GM18861 (cell line): Measurements from ENCODE around the gene NCOA7.
A peak's percentile ranks its signal among the peaks of the same experiment; 100 is the strongest.
"Not testable (repeated sequence)": the region's sequence is repeated elsewhere in the genome, so short reads cannot be mapped to it uniquely, and the experiment has no call there.

Experiments used
- ATAC-seq: cut with Tn5 transposase; IDR thresholded peaks from one replicate; pipeline ENCODE4 v1.9.1; 2021; ENCODE audit not compliant: unreplicated experiment

NCOA7 gene

DNA sequence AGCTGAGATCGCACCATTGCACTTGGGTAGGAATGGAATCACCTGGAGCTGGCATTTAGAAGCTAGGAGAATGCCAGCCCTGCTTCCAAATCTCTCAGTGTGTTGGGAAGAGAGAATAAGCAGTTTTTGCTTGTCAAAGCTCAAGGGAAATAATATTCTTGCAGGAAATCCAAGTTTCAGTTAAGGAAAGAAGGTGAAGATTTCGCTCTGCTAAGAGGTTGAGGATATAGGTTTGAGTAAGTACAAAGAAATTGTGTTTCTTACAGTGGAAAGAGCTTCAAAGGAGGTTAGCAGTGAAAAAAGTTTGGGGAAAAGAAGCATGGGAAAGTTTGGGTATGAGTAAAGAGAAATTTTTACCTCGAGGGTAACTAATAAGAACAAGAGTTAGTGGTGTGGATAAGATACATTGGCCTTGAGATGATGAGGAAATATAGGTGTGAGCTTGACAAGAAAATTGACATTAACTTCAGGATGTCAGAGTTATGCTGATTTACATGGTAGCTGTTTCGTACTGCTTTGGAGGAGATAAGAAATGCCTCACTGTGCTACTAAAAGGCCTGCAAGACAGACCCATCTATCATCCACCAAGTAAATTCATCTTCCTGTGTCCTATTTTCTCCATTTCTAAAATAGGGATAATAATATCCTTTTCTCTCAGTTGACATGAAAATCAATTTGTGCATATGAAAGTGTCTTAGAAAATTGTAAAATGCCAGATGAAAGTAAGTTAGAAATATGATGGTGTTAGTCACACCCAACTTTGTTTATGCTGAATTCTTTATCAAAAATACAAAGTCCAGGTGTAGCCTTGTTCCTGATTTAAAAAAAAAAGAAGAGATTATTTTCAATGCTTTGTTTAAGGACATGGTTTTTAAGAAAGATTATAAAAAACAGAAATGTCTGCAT lies 153.0 kb downstream of the NCOA7 start:
- ATAC-seq: no peak

DNA sequence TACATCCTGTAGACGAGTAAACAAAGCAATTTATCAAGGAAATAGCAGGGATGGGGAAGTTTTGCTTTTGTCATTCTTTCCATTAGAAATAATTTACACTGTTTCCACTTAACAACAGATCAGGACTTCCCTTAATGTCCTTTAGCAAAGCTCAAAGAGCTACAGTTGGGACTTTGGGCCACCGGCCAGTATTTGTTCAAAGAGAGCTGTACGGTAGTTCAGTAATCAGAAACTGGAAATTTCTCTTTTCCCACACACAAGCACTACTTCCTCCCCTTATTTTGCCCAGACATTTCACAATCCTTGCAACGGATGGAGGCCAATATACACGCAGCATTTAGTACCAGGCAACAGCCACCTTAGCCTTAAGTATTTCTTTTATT lies 153.7 kb downstream of the NCOA7 start:
- ATAC-seq: no peak

DNA sequence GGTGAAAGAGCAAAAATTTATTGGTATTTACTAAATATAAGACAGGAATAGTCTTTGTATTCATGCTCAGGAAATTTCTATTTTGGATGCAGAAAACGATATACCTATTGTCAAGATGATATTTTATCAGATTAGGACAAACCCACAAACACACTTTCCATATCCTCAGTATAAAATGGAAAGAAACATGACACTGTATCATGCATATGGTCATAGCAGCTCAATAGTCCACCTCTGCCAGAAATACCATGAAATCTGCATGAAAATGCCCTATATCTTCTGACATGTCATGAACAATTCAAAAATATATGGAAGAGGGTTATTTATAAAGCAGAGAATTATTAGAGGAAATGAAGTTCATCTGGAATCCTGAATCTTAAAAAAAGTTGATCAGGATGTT lies 154.1 kb downstream of the NCOA7 start:
- no peak for ATAC-seq

DNA sequence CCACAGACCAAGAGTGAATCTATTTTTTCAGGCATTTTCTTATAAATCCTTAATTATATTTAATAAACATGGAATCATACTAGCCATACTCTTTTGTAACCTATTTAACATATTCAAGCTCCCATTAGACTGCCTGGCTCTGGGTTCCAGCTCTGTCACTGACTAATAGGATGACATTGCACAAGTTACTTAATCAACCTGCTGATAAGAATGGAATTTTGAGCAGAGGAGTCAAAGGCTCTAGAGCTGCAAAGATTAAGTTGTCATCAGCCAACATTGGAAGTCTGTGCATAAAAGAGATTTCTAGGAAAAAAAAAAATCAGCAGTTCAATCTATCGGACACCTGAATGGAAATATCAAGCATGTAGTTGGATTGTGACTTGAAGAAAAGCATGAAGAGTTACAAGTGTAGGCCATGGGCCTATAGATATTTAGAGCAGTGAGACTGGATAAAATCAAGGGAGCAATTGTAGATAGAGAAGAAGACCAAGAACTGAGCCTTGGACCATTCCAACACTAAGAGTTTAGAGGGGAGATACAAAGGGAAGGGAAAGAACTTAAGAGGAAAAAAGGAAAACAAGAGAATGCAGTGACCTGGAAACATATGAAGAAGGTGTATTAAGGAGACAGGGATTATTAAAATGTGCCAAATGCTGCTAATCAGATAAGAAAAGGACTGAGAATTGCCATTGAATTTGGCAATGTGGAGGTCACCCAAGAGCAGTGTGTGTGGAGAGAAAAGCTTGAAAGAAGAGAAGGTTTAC lies 154.8 kb downstream of the NCOA7 start:
- ATAC-seq: no peak

DNA sequence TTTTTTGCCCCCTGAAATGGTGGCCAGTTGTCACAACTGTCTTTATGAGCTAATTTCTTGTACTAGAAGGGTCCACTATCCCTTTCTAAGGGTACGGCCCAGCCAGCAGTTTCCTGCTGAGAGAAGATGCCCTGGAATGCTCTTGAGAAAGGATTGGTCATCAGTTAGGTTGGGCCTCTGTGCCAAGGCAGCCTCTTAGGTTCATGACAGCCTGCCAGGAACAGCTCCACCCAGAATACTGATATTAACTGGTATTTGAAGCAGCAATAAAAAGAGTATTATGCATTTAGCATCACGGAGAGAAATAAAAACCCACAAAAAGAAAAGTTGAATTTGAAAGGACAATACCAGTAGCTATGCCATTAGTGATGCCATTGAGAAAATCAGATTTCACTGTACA lies 156.9 kb downstream of the NCOA7 start:
- no peak for ATAC-seq

DNA sequence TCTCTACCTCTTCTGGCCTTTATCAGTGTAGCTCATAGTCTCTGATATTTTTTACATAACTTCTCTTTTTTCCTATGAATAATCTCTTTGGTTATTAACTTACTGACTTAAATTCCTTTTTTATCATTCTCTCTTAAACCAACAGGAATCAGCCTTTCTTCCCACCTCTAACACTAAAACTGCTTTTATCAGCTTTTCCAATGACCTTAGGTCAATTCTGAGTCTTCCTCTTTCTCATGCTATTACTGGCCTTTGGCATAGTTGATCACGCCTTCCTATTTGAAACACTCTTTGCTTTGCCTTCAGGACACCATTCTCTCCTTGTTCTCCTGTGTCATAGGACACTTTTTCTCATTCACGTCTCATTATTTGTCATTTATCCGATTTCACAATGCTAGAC lies 157.7 kb downstream of the NCOA7 start:
- ATAC-seq: no peak

DNA sequence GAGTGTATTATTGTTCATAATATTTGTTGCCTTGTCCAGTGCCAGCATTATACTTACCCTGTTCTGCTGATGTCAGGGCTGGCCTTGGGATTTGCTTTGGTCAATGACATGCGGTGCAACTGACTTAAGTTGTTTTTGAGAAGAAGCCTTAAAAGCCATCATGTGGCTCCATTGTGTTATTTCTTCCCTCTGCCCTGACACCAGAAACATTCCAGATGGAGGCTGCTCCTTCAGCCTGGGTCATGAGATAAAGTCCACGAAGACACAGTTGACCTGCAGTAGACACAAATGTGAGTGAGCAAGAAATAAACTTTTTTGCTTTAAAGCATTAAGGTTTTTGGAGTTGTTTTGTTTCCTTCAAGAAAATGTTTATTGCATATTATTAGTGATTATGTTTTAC lies 158.3 kb downstream of the NCOA7 start:
- no peak for ATAC-seq

DNA sequence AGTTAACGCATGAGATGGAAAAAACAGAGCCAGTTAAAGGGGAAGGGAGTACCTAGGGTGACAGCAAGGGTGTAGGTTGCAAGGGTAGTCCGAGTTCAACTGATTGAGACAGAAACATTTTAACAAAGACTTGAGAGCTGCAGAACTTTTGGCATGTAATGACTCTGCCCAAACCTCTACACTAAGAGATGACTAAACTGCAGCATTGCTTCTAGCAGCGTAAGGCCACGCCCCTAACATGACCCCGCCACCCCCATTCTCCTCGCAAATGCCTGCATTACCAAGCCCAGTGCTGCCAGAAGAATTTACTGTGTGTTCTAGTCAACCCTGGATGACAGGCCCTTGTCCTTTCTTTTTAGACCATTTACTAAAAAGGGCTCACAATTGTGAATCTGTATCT lies 159.5 kb downstream of the NCOA7 start:
- no peak for ATAC-seq

DNA sequence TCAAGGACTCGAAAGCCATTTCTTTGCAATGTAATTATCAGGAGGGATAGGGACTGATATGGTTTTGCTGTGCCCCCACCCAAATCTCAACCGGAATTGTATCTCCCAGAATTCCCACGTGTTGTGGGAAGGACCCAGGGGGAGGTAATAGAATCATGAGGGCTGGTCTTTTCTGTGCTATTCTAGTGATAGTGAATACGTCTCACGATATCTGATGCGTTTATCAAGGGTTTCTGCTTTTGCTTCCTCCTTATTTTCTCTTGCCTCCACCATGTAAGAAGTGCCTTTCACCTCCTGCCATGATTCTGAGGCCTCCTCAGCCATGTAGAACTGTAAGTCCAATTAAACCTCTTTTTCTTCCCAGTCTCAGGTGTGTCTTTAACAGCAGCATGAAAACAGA lies 160.0 kb downstream of the NCOA7 start:
- ATAC-seq: not testable (repeated sequence)

DNA sequence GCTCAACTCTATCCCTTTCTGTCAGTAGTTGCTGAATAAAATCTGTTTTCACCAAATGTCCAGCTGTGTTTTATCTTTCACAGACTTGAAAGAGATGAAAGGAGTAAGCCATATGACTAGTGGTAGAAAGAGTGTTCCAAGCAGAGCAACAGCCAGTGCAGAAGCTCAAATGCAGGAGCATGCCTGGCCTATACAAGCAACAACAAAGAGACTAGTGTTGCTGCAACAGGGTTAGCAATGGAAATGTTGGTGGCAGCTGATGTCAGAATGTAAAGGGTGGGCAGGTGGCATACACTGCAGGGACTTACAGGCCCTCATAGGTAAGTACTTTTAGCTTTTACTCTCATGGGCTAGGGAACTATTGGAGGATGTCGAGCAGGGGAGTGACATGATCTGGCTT lies 160.6 kb downstream of the NCOA7 start:
- ATAC-seq: no peak

DNA sequence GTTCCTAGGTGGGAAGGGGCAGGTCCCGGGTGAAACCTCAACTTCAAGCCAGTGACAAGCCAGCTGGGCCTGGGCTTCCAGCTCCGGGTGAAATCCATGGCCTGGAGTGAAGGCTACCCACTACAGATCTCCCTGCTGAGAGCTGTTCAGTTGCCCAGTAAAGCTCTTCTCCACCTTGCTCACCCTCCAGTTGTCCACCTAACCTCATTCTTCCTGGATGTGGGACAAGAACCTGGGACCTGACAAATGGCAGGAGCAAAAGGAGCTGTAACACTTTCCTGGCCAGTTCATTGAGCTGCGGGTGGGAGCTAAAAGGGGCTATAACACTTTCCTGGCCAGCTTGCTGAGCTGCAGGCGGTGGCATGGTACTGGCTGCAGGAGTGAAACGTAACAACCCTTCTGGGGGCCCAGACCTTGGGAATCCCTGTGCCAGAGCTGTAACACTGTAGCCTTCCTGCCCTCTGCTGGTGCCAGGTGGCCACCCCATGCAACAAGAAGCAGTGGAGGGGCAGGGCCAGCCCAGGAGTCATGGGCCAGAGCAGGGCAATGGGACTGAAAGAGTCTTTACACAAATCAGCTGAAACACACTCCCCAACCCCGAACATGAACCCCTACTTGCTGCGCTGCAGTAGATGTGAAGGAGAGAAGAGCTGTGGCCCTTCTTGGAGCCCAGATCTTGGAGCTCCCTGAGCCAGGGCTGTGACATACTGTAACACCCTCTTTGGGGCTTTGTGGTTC lies 162.2 kb downstream of the NCOA7 start:
- ATAC-seq: no peak

DNA sequence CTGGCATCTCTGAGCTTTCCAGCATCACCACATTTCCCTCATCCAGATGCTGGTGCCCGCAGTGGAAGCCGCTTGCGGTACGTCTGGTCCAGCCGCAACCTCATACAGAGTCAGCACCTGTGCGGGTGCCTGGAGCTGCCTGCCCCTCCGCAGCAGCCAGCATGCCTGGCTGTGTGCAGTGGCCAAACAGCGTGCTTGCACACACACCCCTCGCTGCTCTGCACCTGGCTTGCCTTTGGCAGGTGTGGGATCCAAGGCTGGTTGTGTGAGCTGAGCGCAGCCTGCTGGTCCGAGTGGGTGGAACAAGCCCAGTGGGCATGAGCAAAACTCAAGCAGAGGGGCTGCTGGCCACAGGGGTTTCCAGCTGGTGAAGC lies 162.7 kb downstream of the NCOA7 start:
- no peak for ATAC-seq

DNA sequence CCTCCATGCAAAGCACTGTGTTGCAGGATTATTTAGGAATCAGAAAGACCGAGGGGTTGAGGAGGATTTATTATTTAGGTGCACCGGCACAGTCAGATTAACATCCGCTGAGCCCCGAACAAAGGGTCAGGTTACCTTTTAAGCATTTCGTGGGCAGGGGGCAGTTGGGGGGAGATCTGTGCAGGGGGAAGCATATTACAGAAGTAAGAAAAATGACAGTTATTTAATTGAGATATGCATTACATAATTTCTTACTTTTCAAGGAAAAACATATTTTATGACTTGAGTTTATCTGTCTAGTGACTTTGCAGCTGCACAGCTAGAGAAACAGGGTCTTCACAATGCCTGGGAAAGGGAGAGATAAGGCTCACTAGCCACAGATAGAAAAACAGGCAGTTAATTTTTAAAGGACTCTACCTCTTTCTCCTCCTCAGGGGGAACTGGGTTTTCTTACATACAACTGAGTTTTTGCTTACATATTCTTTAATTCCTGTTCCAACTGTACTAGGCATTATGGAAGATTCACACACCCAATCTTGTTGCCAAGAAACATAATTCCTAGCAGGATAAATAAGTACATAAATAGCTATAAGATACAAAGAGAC lies 164.1 kb downstream of the NCOA7 start:
- no peak for ATAC-seq

DNA sequence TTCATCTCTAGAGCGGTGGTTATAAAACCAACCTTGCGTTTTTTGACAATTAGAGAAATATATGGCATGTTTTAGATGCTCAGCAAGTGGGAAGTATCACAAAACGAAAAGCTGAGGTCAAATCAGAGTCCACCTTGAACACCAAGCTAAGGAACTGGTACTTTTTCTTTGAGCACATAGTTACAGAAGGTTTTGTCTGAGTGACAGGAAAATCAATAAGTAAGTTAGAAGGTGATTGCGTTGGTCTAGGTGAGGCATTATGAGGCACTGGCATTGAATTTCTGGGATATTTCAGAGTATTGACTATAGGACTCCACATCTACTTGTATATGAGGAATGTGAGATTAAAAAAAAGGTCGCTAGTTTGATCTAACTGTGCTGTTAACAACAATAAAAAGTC lies 165.2 kb downstream of the NCOA7 start:
- no peak for ATAC-seq

DNA sequence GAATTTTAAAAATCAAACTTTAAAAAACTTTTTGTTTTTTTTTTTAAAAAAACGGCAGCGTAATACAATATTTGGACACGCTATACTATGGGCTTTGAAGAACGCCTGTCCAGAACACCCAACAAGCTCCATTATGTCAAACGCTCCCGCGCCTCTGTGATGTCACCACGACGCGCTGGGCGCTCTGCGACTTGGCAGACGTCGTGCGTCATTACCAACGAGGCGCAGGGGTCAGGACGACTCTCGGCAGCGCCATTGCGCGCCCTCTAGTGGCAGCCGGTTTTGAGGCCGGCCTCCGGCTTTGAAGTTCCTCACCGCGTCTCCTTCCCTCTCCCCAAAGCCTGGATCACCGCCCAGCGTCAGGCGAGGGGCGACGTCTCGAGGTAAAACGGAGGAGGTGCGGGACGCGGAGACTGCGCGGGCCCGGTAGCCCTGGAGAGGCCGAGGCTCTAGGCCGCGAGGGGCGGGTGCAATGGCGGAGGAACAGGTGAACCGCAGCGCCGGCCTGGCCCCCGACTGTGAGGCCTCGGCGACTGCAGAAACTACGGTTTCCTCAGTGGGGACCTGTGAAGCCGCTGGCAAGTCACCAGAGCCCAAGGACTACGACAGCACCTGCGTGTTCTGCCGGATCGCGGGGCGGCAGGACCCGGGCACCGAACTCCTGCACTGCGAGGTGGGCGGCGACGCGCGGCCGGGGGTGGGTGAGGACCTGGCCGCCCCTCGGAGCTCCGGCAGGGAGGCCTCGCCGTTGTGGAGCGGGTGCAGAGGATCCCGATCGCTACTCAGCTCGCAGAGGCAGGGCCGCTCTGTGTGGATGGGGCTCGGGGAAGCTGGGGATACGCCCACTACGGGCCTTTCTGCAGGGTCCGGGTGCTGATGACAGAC lies 166.0 kb downstream of the NCOA7 start, which contains the start of gene HINT3:
HINT3 (plus strand) TSS at position 265 of the 885 bp plus-strand sequence; CDS start at position 473, 208 bp downstream.
- peak; percentile 96 for ATAC-seq

DNA sequence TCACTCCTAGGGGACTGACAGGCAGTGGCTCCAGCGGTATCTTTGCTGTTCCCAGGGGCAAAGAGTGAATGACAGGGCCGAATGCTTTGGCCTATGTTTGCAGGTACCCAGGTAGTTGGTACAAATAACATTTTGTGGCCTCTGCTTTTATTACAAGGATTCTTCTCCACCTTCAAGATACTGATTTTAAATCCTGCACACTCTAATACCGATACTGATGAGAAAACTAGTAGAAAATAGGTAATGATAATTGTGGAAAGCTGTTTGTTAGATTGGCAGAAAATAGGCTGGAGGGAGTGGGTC lies 166.6 kb downstream of the NCOA7 start:
- no peak for ATAC-seq

DNA sequence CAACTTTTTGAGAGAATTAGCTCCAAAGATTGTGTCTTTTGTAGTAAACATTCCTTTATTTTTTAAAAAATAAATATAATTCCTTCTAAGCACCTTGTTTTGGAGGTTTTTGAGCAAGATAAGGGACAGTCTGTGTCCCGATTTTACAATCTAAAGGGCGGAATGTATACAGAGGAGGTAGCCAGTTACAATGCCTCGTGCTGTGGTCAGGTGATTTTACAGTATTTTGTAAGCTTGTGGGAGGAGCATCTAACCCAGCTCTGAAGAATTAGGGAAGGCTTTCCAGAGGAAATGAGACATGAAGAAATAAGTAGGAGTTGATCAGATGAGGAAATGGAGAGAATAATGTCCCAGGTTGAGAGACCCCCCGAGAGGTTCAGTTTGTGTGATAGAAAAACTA lies 167.1 kb downstream of the NCOA7 start:
- ATAC-seq: no peak

DNA sequence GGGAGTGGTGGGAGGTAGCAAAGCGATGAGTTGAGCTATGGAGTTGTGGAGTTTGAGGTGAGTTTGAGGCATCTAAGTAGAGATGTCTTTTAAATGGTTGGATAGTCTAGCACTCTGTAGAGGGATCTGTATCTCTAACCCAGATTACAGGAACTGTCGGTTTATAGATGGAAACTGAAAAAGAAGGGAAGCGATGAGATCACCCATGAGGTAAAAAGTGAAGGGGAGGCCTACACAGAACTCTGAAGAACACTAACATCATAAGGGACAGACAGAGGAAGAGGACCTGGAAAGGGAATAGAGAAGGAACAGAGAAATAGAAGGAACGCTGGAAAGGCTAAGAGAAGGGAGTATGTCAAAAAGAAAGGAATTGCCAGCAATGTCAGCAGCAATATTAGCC lies 168.3 kb downstream of the NCOA7 start:
- no peak for ATAC-seq

DNA sequence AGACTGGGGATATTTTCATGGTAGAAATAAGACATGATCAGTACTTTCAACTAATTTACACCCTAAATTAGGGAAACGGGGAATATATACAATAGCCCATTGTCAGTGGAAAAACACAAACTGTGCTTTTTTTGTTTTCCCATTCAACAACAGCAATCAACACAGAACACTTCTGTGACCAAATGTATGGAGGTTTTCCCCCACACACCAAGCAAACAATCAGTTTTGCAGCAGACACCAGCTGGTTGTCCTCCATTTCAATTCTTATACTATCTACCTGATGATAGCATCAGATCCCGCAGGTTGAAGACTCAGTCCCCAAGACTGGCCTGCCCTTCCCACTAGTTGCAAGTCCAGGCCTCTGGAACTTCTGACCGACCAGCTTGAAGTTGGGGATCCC lies 170.4 kb downstream of the NCOA7 start:
- ATAC-seq: no peak

DNA sequence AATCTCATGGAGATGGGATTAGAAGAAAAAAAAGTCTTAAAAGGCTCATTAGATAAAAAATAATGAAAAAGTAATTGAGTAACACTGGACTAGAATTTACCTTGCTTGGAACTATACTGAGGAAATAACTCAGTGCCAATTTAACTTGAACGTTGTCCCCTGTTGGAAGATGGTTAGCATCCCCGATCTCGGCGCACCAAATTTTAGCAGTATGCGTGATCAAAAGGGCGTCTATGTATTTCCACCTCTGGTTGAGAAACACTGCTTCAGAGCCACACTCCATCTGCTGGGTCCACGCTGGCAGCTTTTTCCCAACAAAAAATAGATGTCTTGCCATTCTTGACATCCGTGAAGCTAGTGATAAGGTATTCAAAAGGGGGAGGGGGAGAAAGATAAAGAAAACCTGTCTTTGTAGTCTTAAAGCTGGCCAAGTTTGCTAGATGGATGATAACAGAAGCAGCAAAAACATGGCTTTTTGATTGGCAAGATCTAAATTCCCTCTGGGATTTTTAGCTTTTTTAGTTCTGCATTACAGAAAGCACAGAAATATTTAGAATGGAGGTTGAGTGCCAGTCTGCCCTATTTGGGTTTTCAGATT lies 172.2 kb downstream of the NCOA7 start:
- no peak for ATAC-seq
